NOMO-1 treated with dmso at 0.1 percent for 144 hours (cell line): Measurements from ENCODE around the gene CETP.
"Not testable (repeated sequence)": the region's sequence is repeated elsewhere in the genome, so short reads cannot be mapped to it uniquely, and the experiment has no call there.

Experiments used
- DNase-seq: peaks from one replicate; lab custom pipeline; 2025; ENCODE audit not compliant: unreplicated experiment; lab: John Stamatoyannopoulos, UW

CETP gene

GRCh38 chr16:56934599-56935145 is 27.1 kb upstream of the CETP start:
- not testable (repeated sequence) for DNase-seq

GRCh38 chr16:56935201-56935600 is 26.5 kb upstream of the CETP start:
- no peak for DNase-seq

GRCh38 chr16:56936491-56936890 is 25.3 kb upstream of the CETP start:
- DNase-seq: no peak

GRCh38 chr16:56936950-56937349 is 24.8 kb upstream of the CETP start:
- no peak for DNase-seq

- DNase-seq: no peak
These were observed 22.9 kb upstream of the CETP start for GRCh38 chr16:56938664-56939513.

- no peak for DNase-seq
These were observed 21.9 kb upstream of the CETP start for GRCh38 chr16:56939801-56940200.

- DNase-seq: no peak
These were observed 20.7 kb upstream of the CETP start for GRCh38 chr16:56941092-56941491.

- no peak for DNase-seq
These were observed 19.9 kb upstream of the CETP start for GRCh38 chr16:56941856-56942331.

- no peak for DNase-seq
These were observed 17.9 kb upstream of the CETP start for GRCh38 chr16:56943761-56944375.

- DNase-seq: no peak
These were observed 16.6 kb upstream of the CETP start for GRCh38 chr16:56944954-56945839.

GRCh38 chr16:56945847-56946527 is 15.8 kb upstream of the CETP start:
- no peak for DNase-seq

GRCh38 chr16:56946767-56947603 is 14.8 kb upstream of the CETP start:
- DNase-seq: no peak

GRCh38 chr16:56947604-56947995 is 14.2 kb upstream of the CETP start:
- DNase-seq: no peak

GRCh38 chr16:56948234-56948633 is 13.5 kb upstream of the CETP start:
- no peak for DNase-seq

- no peak for DNase-seq
These were observed 11.7 kb upstream of the CETP start for GRCh38 chr16:56950051-56950450.

GRCh38 chr16:56950455-56950854 is 11.3 kb upstream of the CETP start:
- no peak for DNase-seq

GRCh38 chr16:56950881-56951771 is 10.6 kb upstream of the CETP start:
- DNase-seq: peak; percentile 94

- no peak for DNase-seq
These were observed 8.7 kb upstream of the CETP start for GRCh38 chr16:56953006-56953405.

GRCh38 chr16:56956076-56956475 is 5.7 kb upstream of the CETP start:
- no peak for DNase-seq
